ENCODE results near the gene PTGER2. TPM values are rescaled to one million over a fixed set of nuclear protein-coding genes. Genes with fewer than 3 reads are reported as not detected.

The PTGER2 gene
- total and polyA plus RNA-seq, 2 of the 8 experiments (the other 6 are each of a cell fraction or from before 2014, with no cell fraction given), result 1.2 TPM

DNA sequence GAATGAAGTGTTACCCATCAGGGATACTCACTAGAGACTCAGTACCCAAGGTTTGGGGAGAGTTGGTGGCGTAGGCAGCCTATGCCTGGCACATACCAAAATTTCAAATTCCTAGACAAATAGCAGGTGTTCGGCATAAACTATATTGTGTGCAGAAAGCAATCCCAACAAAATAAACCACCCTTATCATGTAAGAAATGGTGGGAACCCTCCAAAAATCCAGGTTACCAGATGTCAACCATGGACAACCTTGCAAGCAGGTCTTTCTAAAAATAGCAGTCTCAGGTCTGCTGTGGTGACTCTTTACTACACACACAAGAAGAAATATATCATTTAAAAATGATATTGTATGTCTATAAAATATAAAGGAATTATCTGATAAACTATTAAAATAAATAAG is 17.7 kb upstream of the PTGER2 start (continued):
- TF ChIP-seq, protein P1, sequence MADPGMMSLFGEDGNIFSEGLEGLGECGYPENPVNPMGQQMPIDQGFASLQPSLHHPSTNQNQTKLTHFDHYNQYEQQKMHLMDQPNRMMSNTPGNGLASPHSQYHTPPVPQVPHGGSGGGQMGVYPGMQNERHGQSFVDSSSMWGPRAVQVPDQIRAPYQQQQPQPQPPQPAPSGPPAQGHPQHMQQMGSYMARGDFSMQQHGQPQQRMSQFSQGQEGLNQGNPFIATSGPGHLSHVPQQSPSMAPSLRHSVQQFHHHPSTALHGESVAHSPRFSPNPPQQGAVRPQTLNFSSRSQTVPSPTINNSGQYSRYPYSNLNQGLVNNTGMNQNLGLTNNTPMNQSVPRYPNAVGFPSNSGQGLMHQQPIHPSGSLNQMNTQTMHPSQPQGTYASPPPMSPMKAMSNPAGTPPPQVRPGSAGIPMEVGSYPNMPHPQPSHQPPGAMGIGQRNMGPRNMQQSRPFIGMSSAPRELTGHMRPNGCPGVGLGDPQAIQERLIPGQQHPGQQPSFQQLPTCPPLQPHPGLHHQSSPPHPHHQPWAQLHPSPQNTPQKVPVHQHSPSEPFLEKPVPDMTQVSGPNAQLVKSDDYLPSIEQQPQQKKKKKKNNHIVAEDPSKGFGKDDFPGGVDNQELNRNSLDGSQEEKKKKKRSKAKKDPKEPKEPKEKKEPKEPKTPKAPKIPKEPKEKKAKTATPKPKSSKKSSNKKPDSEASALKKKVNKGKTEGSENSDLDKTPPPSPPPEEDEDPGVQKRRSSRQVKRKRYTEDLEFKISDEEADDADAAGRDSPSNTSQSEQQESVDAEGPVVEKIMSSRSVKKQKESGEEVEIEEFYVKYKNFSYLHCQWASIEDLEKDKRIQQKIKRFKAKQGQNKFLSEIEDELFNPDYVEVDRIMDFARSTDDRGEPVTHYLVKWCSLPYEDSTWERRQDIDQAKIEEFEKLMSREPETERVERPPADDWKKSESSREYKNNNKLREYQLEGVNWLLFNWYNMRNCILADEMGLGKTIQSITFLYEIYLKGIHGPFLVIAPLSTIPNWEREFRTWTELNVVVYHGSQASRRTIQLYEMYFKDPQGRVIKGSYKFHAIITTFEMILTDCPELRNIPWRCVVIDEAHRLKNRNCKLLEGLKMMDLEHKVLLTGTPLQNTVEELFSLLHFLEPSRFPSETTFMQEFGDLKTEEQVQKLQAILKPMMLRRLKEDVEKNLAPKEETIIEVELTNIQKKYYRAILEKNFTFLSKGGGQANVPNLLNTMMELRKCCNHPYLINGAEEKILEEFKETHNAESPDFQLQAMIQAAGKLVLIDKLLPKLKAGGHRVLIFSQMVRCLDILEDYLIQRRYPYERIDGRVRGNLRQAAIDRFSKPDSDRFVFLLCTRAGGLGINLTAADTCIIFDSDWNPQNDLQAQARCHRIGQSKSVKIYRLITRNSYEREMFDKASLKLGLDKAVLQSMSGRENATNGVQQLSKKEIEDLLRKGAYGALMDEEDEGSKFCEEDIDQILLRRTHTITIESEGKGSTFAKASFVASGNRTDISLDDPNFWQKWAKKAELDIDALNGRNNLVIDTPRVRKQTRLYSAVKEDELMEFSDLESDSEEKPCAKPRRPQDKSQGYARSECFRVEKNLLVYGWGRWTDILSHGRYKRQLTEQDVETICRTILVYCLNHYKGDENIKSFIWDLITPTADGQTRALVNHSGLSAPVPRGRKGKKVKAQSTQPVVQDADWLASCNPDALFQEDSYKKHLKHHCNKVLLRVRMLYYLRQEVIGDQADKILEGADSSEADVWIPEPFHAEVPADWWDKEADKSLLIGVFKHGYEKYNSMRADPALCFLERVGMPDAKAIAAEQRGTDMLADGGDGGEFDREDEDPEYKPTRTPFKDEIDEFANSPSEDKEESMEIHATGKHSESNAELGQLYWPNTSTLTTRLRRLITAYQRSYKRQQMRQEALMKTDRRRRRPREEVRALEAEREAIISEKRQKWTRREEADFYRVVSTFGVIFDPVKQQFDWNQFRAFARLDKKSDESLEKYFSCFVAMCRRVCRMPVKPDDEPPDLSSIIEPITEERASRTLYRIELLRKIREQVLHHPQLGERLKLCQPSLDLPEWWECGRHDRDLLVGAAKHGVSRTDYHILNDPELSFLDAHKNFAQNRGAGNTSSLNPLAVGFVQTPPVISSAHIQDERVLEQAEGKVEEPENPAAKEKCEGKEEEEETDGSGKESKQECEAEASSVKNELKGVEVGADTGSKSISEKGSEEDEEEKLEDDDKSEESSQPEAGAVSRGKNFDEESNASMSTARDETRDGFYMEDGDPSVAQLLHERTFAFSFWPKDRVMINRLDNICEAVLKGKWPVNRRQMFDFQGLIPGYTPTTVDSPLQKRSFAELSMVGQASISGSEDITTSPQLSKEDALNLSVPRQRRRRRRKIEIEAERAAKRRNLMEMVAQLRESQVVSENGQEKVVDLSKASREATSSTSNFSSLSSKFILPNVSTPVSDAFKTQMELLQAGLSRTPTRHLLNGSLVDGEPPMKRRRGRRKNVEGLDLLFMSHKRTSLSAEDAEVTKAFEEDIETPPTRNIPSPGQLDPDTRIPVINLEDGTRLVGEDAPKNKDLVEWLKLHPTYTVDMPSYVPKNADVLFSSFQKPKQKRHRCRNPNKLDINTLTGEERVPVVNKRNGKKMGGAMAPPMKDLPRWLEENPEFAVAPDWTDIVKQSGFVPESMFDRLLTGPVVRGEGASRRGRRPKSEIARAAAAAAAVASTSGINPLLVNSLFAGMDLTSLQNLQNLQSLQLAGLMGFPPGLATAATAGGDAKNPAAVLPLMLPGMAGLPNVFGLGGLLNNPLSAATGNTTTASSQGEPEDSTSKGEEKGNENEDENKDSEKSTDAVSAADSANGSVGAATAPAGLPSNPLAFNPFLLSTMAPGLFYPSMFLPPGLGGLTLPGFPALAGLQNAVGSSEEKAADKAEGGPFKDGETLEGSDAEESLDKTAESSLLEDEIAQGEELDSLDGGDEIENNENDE (IDR thresholded peaks at IDR 0.05; ENCODE audit: insufficient replicate concordance, low read length), result no peak
- no peak for TF ChIP-seq CTBP2 (IDR thresholded peaks at IDR 0.05; ENCODE audit: borderline replicate concordance, insufficient read depth, insufficient read length, low read length)
- no peak for TF ChIP-seq SUZ12 (IDR thresholded peaks at IDR 0.05; ENCODE audit: low read length)
- no peak for TF ChIP-seq TAF7 (optimal IDR thresholded peaks at IDR 0.05; ENCODE audit: borderline replicate concordance, low read depth, low read length)
- no peak for TF ChIP-seq FOSL1 (IDR thresholded peaks at IDR 0.05; ENCODE audit: insufficient read depth, low read depth, low read length)
- no peak for TF ChIP-seq CHD2 (IDR thresholded peaks at IDR 0.05; ENCODE audit: low read length)
- TF ChIP-seq BCL11A (IDR thresholded peaks at IDR 0.05; ENCODE audit: low read depth in 2 of 2, low read length in 2 of 2), result no peak
